Measurements from ENCODE around the gene RPIA.
"Not testable (repeated sequence)": the region's sequence is repeated elsewhere in the genome, so short reads cannot be mapped to it uniquely, and the experiment has no call there.

The RPIA gene

DNA sequence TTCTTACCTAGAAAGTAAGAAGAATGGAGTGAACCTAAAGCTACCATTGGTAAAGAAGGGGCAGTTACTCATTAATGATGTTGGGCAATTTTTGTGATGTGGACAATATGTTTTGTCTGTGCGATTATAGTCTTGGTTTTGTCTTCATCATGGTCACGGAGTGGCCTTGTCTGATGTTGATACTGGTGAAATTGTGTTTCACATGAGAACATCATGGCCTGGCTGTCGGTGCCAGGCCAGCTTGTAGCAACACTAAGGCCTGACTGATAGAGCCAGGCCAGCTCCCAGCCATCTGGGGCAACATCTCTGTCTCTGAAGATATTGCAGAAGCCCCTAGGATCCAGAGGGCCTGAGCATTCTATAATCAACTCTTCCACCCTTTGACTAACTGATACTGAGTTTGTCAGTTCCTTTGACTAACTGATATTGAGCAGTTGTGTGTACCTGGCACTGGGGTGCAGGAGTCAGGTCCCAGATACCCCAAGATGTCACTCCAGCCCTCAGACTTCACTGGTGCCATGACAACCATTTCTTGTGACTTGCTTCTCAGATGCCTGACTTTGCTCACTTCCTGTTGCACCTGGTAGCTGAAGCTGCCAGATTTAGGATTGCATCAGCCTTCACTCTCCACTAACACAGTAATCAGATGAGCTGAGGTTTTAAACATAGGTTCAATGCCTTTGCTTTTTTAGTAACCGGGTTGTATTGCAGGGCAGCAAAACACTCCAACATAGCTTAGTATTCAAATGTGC, 62.5 kb downstream of the RPIA start:
- DNase-seq, result peak; percentile 32 to 87 (median 70)
- Histone ChIP-seq H3K27me3 (replicated peaks in 2 of 5; ENCODE audit: control insufficient read depth in 4 of 5, insufficient read depth in 5 of 5, low read length in 4 of 5) (no peaks in the 10 kb centered on the region), H3K4me3 (ENCODE audit: control insufficient read depth in 1 of 7, extremely low read depth in 1 of 7, insufficient read depth in 4 of 7, low read depth in 2 of 7, low read length in 6 of 7) (peak overlapping the region in 1 of 7 experiments; percentile 20), H3K9me3 (ENCODE audit: control extremely low read depth in 1 of 5, control insufficient read depth in 4 of 5, insufficient read depth in 2 of 5, low read depth in 1 of 5, low read length in 4 of 5) (peaks cover 0 to 13% (median 7%) of the 10 kb centered on the region in 5 experiments), H3K27ac (ENCODE audit: insufficient read depth in 1 of 2, low read depth in 1 of 2, low read length in 2 of 2, poor library complexity in 1 of 2, severe bottlenecking in 2 of 2) (peak overlapping the region; percentile 12 to 74), H3K36me3 (ENCODE audit: control insufficient read depth in 4 of 4, insufficient read depth in 4 of 4, low read length in 3 of 4) (peaks cover 4 to 53% (median 19%) of the 10 kb centered on the region in 4 experiments), H3K4me1 (ENCODE audit: control extremely low read depth in 1 of 4, control insufficient read depth in 4 of 4, insufficient read depth in 4 of 4, low read length in 3 of 4) (peaks cover 0 to 25% (median 11%) of the 10 kb centered on the region in 4 experiments)
- 100% methylated on average over 2 of the region's 4 CpGs for WGBS (ENCODE audit: insufficient coverage)
- POLR2A ChIA-PET, result interaction anchor here (1.4 kb wide), 1 partner anchor 78 kb away, joined by 3 read pairs; no protein-coding TSS in a partner anchor
- CTCF ChIA-PET, result interaction anchor here (1.2 to 3.7 kb wide), 9 partner anchors 10 to 165 kb away, joined by 3 to 12 read pairs (median 6); no protein-coding TSS in a partner anchor

DNA sequence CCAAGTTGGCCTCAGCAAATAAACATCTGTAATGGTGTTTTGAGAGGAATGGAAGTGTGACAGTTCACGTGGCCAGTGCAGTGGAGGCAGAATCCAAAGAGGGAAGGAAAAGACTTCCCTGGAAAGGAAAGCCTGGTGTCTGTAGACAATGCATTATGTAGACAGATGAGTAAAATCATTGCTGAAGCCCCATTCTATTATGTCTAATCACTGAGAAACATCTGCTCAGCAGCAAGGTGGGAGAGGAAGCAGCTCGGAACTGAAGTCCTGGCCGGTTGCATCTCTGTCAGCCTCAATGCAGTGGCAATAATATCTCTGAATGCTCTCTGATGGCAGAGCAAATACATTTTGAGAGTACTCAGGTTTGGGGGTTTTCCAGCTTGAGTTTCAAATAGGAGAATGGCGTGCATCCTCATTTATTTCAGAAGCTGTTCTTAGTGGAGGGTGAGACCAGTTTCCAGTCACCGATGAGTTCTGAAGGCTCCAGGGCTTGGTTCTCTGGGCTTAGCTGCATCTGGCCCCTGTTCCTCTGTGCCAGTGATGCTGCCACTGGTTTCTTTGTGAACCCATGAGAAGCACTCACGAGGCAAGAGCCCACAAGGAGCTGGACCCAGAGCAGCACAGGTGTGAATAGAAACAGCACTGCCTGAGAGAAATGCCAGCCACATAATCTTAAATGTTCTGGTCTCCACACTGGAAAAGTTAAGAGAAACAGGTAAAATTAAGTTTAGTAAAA, 63.3 kb downstream of the RPIA start:
- DNase-seq, result peak; percentile 14 to 93 (median 83)
- H3K36me3 ChIP-seq (ENCODE audit: control insufficient read depth in 4 of 4, insufficient read depth in 4 of 4, low read length in 3 of 4), result peaks cover 4 to 46% (median 13%) of the 10 kb centered on the region in 4 experiments
- peaks cover 0 to 25% (median 11%) of the 10 kb centered on the region in 4 experiments for H3K4me1 ChIP-seq (ENCODE audit: control extremely low read depth in 1 of 4, control insufficient read depth in 4 of 4, insufficient read depth in 4 of 4, low read length in 3 of 4)
- peaks cover 0 to 14% (median 10%) of the 10 kb centered on the region in 5 experiments for H3K9me3 ChIP-seq (ENCODE audit: control extremely low read depth in 1 of 5, control insufficient read depth in 4 of 5, insufficient read depth in 2 of 5, low read depth in 1 of 5, low read length in 4 of 5)
- CTCF ChIA-PET, result interaction anchor here (1.2 to 3.7 kb wide), 7 partner anchors 11 to 164 kb away, joined by 3 to 12 read pairs (median 6); no protein-coding TSS in a partner anchor
- peak overlapping the region; percentile 12 to 74 for H3K27ac ChIP-seq (ENCODE audit: insufficient read depth in 1 of 2, low read depth in 1 of 2, low read length in 2 of 2, poor library complexity in 1 of 2, severe bottlenecking in 2 of 2)
- peak overlapping the region in 2 of 7 experiments; percentile 0 to 20 for H3K4me3 ChIP-seq (ENCODE audit: control insufficient read depth in 1 of 7, extremely low read depth in 1 of 7, insufficient read depth in 4 of 7, low read depth in 2 of 7, low read length in 6 of 7)
- no peaks in the 10 kb centered on the region for H3K27me3 ChIP-seq (replicated peaks in 2 of 5; ENCODE audit: control insufficient read depth in 4 of 5, insufficient read depth in 5 of 5, low read length in 4 of 5)
- POLR2A ChIA-PET, result interaction anchor here (1.4 kb wide), 1 partner anchor 77 kb away, joined by 3 read pairs; no protein-coding TSS in a partner anchor
- 34% methylated on average over 5 of the region's 6 CpGs for WGBS (ENCODE audit: insufficient coverage)

DNA sequence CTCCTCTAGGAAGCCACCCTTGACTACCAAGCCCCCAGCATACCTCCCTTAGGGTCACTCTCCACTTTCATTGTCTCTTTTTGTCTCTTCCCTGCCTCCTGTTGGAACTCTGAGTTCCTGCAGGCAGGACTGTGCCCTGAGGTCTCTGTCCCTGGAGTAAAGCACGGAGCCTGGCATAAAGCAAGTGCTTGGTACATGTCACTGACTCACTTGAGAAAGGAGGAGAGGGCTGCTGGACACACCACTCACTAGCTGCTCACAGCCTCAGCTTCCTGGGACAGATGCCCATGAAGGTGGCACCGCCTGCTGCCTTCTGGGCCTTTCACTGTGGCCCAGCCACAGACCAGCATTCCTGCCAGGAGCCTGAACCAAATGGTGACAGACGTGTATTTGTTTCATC, 64.4 kb downstream of the RPIA start:
- H3K4me1 ChIP-seq (ENCODE audit: control extremely low read depth in 1 of 4, control insufficient read depth in 4 of 4, insufficient read depth in 4 of 4, low read length in 3 of 4), result peaks cover 0 to 25% (median 11%) of the 10 kb centered on the region in 4 experiments

DNA sequence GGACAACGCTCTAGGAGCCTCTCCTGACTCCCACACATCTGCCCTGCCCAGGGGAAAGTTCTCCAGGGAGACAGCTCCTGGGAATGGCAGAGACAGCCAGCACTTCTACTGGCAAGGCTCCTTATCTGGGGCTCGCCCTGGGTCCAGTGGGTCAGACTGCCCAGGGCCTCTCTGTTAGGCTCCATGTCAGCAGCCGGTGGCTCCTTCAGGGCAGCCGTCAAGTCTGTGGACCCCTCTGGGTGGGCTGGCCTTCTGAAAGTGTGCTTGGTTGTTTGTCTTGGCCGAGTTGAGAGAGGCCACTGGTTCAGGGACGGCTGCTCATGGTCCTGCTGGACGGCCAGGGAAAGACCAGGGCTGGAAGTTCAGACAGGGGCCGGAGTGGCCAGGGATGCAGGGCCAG, 65.6 kb downstream of the RPIA start:
- H3K36me3 ChIP-seq (ENCODE audit: control insufficient read depth in 4 of 4, insufficient read depth in 4 of 4, low read length in 3 of 4), result peaks cover 0 to 27% (median 0%) of the 10 kb centered on the region in 4 experiments
- DNase-seq, result no peak
- POLR2A ChIA-PET, result no interaction called here
- H3K4me1 ChIP-seq (ENCODE audit: control extremely low read depth in 1 of 4, control insufficient read depth in 4 of 4, insufficient read depth in 4 of 4, low read length in 3 of 4), result peaks cover 0 to 25% (median 11%) of the 10 kb centered on the region in 4 experiments
- 96% methylated on average over 5 of the region's 8 CpGs for WGBS (ENCODE audit: insufficient coverage)
- peaks cover 0 to 17% (median 10%) of the 10 kb centered on the region in 5 experiments for H3K9me3 ChIP-seq (ENCODE audit: control extremely low read depth in 1 of 5, control insufficient read depth in 4 of 5, insufficient read depth in 2 of 5, low read depth in 1 of 5, low read length in 4 of 5)
- H3K27ac ChIP-seq (ENCODE audit: insufficient read depth in 1 of 2, low read depth in 1 of 2, low read length in 2 of 2, poor library complexity in 1 of 2, severe bottlenecking in 2 of 2), result no peak overlapping the region
- CTCF ChIA-PET, result no interaction called here
- H3K27me3 ChIP-seq (replicated peaks in 2 of 5; ENCODE audit: control insufficient read depth in 4 of 5, insufficient read depth in 5 of 5, low read length in 4 of 5), result no peaks in the 10 kb centered on the region
- no peak overlapping the region for H3K4me3 ChIP-seq (ENCODE audit: control insufficient read depth in 1 of 7, extremely low read depth in 1 of 7, insufficient read depth in 4 of 7, low read depth in 2 of 7, low read length in 6 of 7)

More for the DNA sequence above, 64.4 kb downstream of the RPIA start:
- ChIA-PET CTCF (interaction anchor here (2.0 kb wide), 1 partner anchor 76 kb away, joined by 7 read pairs; no protein-coding TSS in a partner anchor), POLR2A (no interaction called here)
- no peak for DNase-seq
- Histone ChIP-seq H3K36me3 (ENCODE audit: control insufficient read depth in 4 of 4, insufficient read depth in 4 of 4, low read length in 3 of 4) (peaks cover 2 to 38% (median 8%) of the 10 kb centered on the region in 4 experiments), H3K27ac (ENCODE audit: insufficient read depth in 1 of 2, low read depth in 1 of 2, low read length in 2 of 2, poor library complexity in 1 of 2, severe bottlenecking in 2 of 2) (no peak overlapping the region), H3K4me3 (ENCODE audit: control insufficient read depth in 1 of 7, extremely low read depth in 1 of 7, insufficient read depth in 4 of 7, low read depth in 2 of 7, low read length in 6 of 7) (no peak overlapping the region), H3K27me3 (replicated peaks in 2 of 5; ENCODE audit: control insufficient read depth in 4 of 5, insufficient read depth in 5 of 5, low read length in 4 of 5) (no peaks in the 10 kb centered on the region), H3K9me3 (ENCODE audit: control extremely low read depth in 1 of 5, control insufficient read depth in 4 of 5, insufficient read depth in 2 of 5, low read depth in 1 of 5, low read length in 4 of 5) (peaks cover 0 to 17% (median 10%) of the 10 kb centered on the region in 5 experiments)
- WGBS (ENCODE audit: insufficient coverage), result 93% methylated on average over 3 of the region's 3 CpGs

DNA sequence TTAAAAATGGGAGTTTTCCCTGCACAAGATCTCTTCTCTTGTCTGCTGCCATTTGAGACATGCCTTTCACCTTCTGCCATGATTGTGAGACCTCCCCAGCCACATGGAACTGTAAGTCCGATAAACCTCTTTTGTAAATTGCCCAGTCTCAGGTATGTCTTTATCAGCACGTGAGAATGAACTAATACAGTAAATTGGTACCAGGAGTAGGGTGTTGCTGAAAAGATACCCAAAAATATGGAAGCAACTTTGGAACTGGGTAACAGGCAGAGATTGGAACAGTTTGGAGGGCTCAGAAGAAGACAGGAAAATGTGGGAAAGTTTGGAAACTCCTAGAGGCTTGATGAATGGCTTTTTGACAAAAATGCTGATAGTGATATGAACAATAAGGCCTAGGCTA, 67.2 kb downstream of the RPIA start:
- Histone ChIP-seq H3K9me3 (ENCODE audit: control extremely low read depth in 1 of 5, control insufficient read depth in 4 of 5, insufficient read depth in 2 of 5, low read depth in 1 of 5, low read length in 4 of 5) (peaks cover 0 to 17% (median 10%) of the 10 kb centered on the region in 5 experiments), H3K36me3 (ENCODE audit: control insufficient read depth in 4 of 4, insufficient read depth in 4 of 4, low read length in 3 of 4) (peaks cover 0 to 10% (median 0%) of the 10 kb centered on the region in 4 experiments), H3K4me1 (ENCODE audit: control extremely low read depth in 1 of 4, control insufficient read depth in 4 of 4, insufficient read depth in 4 of 4, low read length in 3 of 4) (peaks cover 0 to 20% (median 9%) of the 10 kb centered on the region in 4 experiments)
- WGBS (ENCODE audit: insufficient coverage), result 100% methylated on average over 2 of the region's 2 CpGs
- H3K27ac ChIP-seq (ENCODE audit: insufficient read depth in 1 of 2, low read depth in 1 of 2, low read length in 2 of 2, poor library complexity in 1 of 2, severe bottlenecking in 2 of 2); H3K27me3 ChIP-seq (replicated peaks in 2 of 5; ENCODE audit: control insufficient read depth in 4 of 5, insufficient read depth in 5 of 5, low read length in 4 of 5); CTCF ChIA-PET; DNase-seq; H3K4me3 ChIP-seq (ENCODE audit: control insufficient read depth in 1 of 7, extremely low read depth in 1 of 7, insufficient read depth in 4 of 7, low read depth in 2 of 7, low read length in 6 of 7); POLR2A ChIA-PET: not testable (repeated sequence)

DNA sequence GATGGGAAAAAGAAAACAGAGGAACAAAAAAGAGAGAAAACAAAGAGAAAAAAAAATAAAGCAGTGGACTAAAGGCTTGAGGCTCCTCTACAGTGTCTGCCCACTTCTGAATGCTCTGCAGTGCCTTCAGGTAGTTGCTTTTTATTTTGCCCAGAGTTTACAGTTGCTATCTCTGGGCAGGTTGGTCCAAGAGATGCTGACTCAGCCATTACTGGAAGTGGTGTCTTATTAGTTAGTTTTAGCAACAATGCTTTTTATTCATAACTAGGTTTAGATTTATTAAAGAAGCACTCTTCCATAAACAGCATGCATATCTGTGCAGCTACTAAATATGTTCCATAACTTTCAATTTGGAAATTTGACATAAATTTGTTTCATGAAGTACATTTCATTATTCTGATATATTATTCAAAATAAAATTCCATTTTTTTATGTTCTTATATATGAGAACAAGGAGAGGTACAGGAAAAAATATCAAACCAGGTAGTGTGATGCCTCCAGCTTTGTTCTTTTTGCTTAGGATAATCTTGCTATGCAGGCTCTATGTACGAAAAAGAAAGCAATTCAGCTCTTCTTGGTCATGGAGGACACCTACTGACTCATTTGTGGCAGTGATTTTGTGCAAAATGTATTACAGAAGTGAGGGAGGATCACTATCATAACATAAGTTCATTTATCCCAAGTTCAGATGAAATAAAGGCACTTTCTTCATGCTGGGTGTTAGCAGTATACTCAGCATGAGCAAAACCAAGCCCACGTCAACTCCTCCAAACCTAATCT, 69.5 kb downstream of the RPIA start:
- peaks cover 0 to 15% (median 11%) of the 10 kb centered on the region in 4 experiments for H3K4me1 ChIP-seq (ENCODE audit: control extremely low read depth in 1 of 4, control insufficient read depth in 4 of 4, insufficient read depth in 4 of 4, low read length in 3 of 4)
- CTCF ChIA-PET, result no interaction called here
- H3K9me3 ChIP-seq (ENCODE audit: control extremely low read depth in 1 of 5, control insufficient read depth in 4 of 5, insufficient read depth in 2 of 5, low read depth in 1 of 5, low read length in 4 of 5), result peaks cover 0 to 17% (median 10%) of the 10 kb centered on the region in 5 experiments
- DNase-seq, result no peak
- H3K27me3 ChIP-seq (replicated peaks in 2 of 5; ENCODE audit: control insufficient read depth in 4 of 5, insufficient read depth in 5 of 5, low read length in 4 of 5), result peaks cover 0 to 21% (median 0%) of the 10 kb centered on the region in 5 experiments
- POLR2A ChIA-PET, result no interaction called here
- H3K4me3 ChIP-seq (ENCODE audit: control insufficient read depth in 1 of 7, extremely low read depth in 1 of 7, insufficient read depth in 4 of 7, low read depth in 2 of 7, low read length in 6 of 7), result no peak overlapping the region
- WGBS (ENCODE audit: insufficient coverage), result 100% methylated on average over 2 of the region's 2 CpGs
- H3K36me3 ChIP-seq (ENCODE audit: control insufficient read depth in 4 of 4, insufficient read depth in 4 of 4, low read length in 3 of 4), result no peaks in the 10 kb centered on the region
- no peak overlapping the region for H3K27ac ChIP-seq (ENCODE audit: insufficient read depth in 1 of 2, low read depth in 1 of 2, low read length in 2 of 2, poor library complexity in 1 of 2, severe bottlenecking in 2 of 2)

Data from common myeloid progenitor, CD34-positive (primary cell).